Endodermal cell (in vitro differentiated cells): ENCODE measurements around the gene CHAD. TPM values are rescaled to one million over a fixed set of nuclear protein-coding genes. Genes with fewer than 3 reads are reported as not detected.

Source experiments
- DNase-seq: peaks from one replicate; pipeline ENCODE4 v3.0.0-alpha.2; 2017
- H3K27ac ChIP-seq: 2 replicates; pipeline ENCODE4 v1.5.1; 2013; ENCODE audit warnings: mild to moderate bottlenecking, low read depth, low read length, moderate library complexity
- H3K27me3 ChIP-seq: 2 replicates; pipeline ENCODE4 v1.6.1; 2013; ENCODE audit warnings: mild to moderate bottlenecking, low read length, moderate library complexity; ENCODE audit not compliant: insufficient read depth, control insufficient read depth, poor library complexity, severe bottlenecking
- H3K36me3 ChIP-seq: 2 replicates; pipeline ENCODE4 v1.7.0; 2013; ENCODE audit warnings: mild to moderate bottlenecking, low read length, moderate library complexity; ENCODE audit not compliant: control insufficient read depth, insufficient read depth
- H3K4me1 ChIP-seq: one replicate; pipeline ENCODE4 v1.7.0; 2013; ENCODE audit warnings: low read length; ENCODE audit not compliant: control insufficient read depth, insufficient read depth
- H3K4me3 ChIP-seq: 2 replicates; pipeline ENCODE4 v1.5.1; 2013; ENCODE audit warnings: mild to moderate bottlenecking, low read length, moderate library complexity
- H3K9ac ChIP-seq: 2 replicates; pipeline ENCODE4 v1.6.1; 2013; ENCODE audit warnings: mild to moderate bottlenecking, low read length, moderate library complexity; ENCODE audit not compliant: poor library complexity, severe bottlenecking; ENCODE audit errors: extremely low read depth
- H3K9me3 ChIP-seq: 2 replicates; pipeline ENCODE4 v1.6.1; 2013; ENCODE audit warnings: mild to moderate bottlenecking, low read length, moderate library complexity; ENCODE audit not compliant: control insufficient read depth
- H3K27ac Mint-ChIP-seq: 2 replicates; pipeline ENCODE4 v1.8.0; 2020; ENCODE audit warnings: mixed read lengths
- H3K27me3 Mint-ChIP-seq: 2 replicates; pipeline ENCODE4 v1.8.0; 2021; ENCODE audit warnings: mild to moderate bottlenecking, mixed read lengths; ENCODE audit not compliant: insufficient read depth
- H3K36me3 Mint-ChIP-seq: 2 replicates; pipeline ENCODE4 v1.8.0; 2020; ENCODE audit warnings: low read depth, mixed read lengths
- H3K4me1 Mint-ChIP-seq: 2 replicates; pipeline ENCODE4 v1.8.0; 2020; ENCODE audit warnings: mixed read lengths
- H3K4me3 Mint-ChIP-seq: 2 replicates; pipeline ENCODE4 v1.8.0; 2020; ENCODE audit warnings: mild to moderate bottlenecking, moderate library complexity, mixed read lengths
- H3K9me3 Mint-ChIP-seq: 2 replicates; pipeline ENCODE4 v1.8.0; 2020; ENCODE audit warnings: mild to moderate bottlenecking, mixed read lengths
- CTCF ChIP-seq: fragments of 200-600 bp; sonication (generic); conservative IDR thresholded peaks from 2 replicates; pipeline ENCODE4 v1.5.0; 2021; ENCODE audit warnings: antibody characterized with exemption, mild to moderate bottlenecking
- whole genome bisulfite sequencing, 2 experiments: methylation state at CpG; one replicate each; pipeline versions ENCODE4 v1.1.5 to v1.1.7; 2013; ENCODE audit warnings: missing lambda C conversion rate in 2 of 2, mixed read lengths in 1 of 2; ENCODE audit not compliant: insufficient coverage in 1 of 2, insufficient read length in 1 of 2; 5-methylcytosine and 5-hydroxymethylcytosine counted together
- total RNA-seq, 2 donors: library from RNA; stranded (reverse); fragmentation: NEBNext Ultra II Directional in 1 of 2; extraction: Animal tissue kit (Norgen Biotek cat#: 25700) in 1 of 2; gene quantifications; 2 replicates in 1 of 2; 3 replicates in 1 of 2; pipeline ENCODE4 v1.2.1, GENCODE V29; 2021

CHAD gene
- total RNA-seq, 2 donors from 2014 or later = 0.15 TPM; not detected in 1

- H3K36me3 ChIP-seq = no peaks in the 10 kb centered on the region
- no peak overlapping the region for H3K27ac Mint-ChIP-seq
- peaks cover 9% of the 10 kb centered on the region for H3K27me3 Mint-ChIP-seq
- H3K4me3 Mint-ChIP-seq = no peak overlapping the region
- no peak overlapping the region for H3K4me3 ChIP-seq
- peaks cover 3% of the 10 kb centered on the region for H3K27me3 ChIP-seq
- peak; percentile 45 for DNase-seq
- peak overlapping the region; percentile 16 for H3K27ac ChIP-seq
- no peaks in the 10 kb centered on the region for H3K9me3 ChIP-seq
- no peak for TF ChIP-seq CTCF
- no peaks in the 10 kb centered on the region for H3K36me3 Mint-ChIP-seq
- peaks cover 11% of the 10 kb centered on the region for H3K4me1 Mint-ChIP-seq
- 51 to 78% methylated on average over 3 of the region's 3 CpGs for WGBS, 2 experiments
- H3K4me1 ChIP-seq = no peaks in the 10 kb centered on the region
- no peaks in the 10 kb centered on the region for H3K9me3 Mint-ChIP-seq
- no peak overlapping the region for H3K9ac ChIP-seq
Measured at GRCh38 chr17:50511058-50511457, 42.4 kb upstream of the CHAD start.

GRCh38 chr17:50508573-50509460 is 40.1 kb upstream of the CHAD start:
- peak overlapping the region; percentile 90 for H3K27ac Mint-ChIP-seq
- Histone ChIP-seq H3K9ac (no peak overlapping the region), H3K27ac (no peak overlapping the region), H3K27me3 (peaks cover 11% of the 10 kb centered on the region), H3K4me1 (no peaks in the 10 kb centered on the region), H3K9me3 (no peaks in the 10 kb centered on the region), H3K4me3 (peak overlapping the region; percentile 80), H3K36me3 (no peaks in the 10 kb centered on the region)
- no peaks in the 10 kb centered on the region for H3K9me3 Mint-ChIP-seq
- WGBS, 2 experiments = 33 to 61% methylated on average over 9 to 32 of the region's 32 CpGs
- no peak for DNase-seq
- no peaks in the 10 kb centered on the region for H3K36me3 Mint-ChIP-seq
- H3K27me3 Mint-ChIP-seq = peaks cover 18% of the 10 kb centered on the region
- H3K4me1 Mint-ChIP-seq = peaks cover 13% of the 10 kb centered on the region
- peak overlapping the region; percentile 83 for H3K4me3 Mint-ChIP-seq
- TF ChIP-seq CTCF = no peak

GRCh38 chr17:50507871-50508572 is 39.3 kb upstream of the CHAD start, which contains the start of gene MYCBPAP:
MYCBPAP (plus strand) TSS chr17:50508439; CDS start chr17:50508675, 236 bp downstream.
- peak within 1 kb of the TSS; percentile 90 for H3K27ac Mint-ChIP-seq
- Histone ChIP-seq H3K9me3 (no peaks in the 10 kb centered on the region), H3K27me3 (peaks cover 11% of the 10 kb centered on the region), H3K27ac (no peak within 1 kb of the TSS), H3K4me1 (no peaks in the 10 kb centered on the region), H3K9ac (peak within 1 kb of the TSS; percentile 20), H3K4me3 (peak within 1 kb of the TSS; percentile 80), H3K36me3 (no peaks in the 10 kb centered on the region)
- no peaks in the 10 kb centered on the region for H3K9me3 Mint-ChIP-seq
- peaks cover 16% of the 10 kb centered on the region for H3K4me1 Mint-ChIP-seq
- 14 to 26% methylated on average over 16 to 66 of the region's 66 CpGs for WGBS, 2 experiments
- H3K36me3 Mint-ChIP-seq = no peaks in the 10 kb centered on the region
- DNase-seq = peak; percentile 93
- peak; percentile 30 for TF ChIP-seq CTCF
- peaks cover 18% of the 10 kb centered on the region for H3K27me3 Mint-ChIP-seq
- peak within 1 kb of the TSS; percentile 83 for H3K4me3 Mint-ChIP-seq
